ENCODE results near the gene C22orf23.
A peak's percentile ranks its signal among the peaks of the same experiment; 100 is the strongest.

Gene C22orf23

DNA sequence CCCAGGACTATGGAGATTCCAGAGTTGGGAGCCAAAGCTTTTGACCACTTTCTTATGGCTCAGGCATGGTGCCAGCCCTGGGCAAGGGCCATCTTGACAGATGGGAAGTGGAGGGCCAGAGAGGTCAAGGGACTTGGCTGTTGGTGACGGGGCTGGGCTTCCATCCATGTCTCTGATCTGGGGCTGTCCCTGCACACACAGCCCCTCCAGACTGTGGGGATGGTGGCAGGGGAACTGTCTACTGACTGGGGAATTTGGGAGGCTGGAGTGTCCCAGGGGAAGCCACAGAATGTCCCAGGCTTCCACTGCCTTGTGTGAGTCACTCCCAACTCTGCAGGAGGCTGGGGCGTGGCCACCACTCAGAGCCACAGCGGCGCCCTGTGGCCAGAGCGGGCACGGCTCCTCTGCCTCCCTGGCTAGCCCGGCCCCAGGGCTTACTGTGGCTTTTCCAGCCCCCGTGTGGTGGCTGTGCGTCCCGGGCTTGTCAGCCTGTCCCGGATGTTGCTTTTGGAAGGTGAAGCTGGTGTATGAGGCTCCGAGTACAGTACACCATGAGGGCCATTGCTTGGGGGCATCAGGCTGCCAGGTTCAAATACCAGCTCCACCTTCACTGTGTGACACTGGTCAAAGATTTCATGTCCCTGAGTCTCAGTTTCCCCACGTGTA is 19.6 kb downstream of the C22orf23 start:
- H3K4me3 ChIP-seq (ENCODE audit: low read depth, low read length) = no peak overlapping the region
- H3K4me2 ChIP-seq (ENCODE audit: low read length) = no peak overlapping the region
- H3K27me3 ChIP-seq (ENCODE audit: control insufficient read depth, insufficient read depth, low read length) = no peaks in the 10 kb centered on the region
- TF ChIP-seq, protein P1, sequence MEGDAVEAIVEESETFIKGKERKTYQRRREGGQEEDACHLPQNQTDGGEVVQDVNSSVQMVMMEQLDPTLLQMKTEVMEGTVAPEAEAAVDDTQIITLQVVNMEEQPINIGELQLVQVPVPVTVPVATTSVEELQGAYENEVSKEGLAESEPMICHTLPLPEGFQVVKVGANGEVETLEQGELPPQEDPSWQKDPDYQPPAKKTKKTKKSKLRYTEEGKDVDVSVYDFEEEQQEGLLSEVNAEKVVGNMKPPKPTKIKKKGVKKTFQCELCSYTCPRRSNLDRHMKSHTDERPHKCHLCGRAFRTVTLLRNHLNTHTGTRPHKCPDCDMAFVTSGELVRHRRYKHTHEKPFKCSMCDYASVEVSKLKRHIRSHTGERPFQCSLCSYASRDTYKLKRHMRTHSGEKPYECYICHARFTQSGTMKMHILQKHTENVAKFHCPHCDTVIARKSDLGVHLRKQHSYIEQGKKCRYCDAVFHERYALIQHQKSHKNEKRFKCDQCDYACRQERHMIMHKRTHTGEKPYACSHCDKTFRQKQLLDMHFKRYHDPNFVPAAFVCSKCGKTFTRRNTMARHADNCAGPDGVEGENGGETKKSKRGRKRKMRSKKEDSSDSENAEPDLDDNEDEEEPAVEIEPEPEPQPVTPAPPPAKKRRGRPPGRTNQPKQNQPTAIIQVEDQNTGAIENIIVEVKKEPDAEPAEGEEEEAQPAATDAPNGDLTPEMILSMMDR (IDR thresholded peaks at IDR 0.05) = peak; percentile 83
- no peaks in the 10 kb centered on the region for H3K79me2 ChIP-seq
- H3K9me3 ChIP-seq (ENCODE audit: control insufficient read depth, low read length) = no peaks in the 10 kb centered on the region
- no peak overlapping the region for H3K9ac ChIP-seq
- H3K27ac ChIP-seq = peak overlapping the region; percentile 41
- H3K36me3 ChIP-seq (ENCODE audit: control insufficient read depth, insufficient read depth, low read length) = no peaks in the 10 kb centered on the region
- no peak overlapping the region for H2AFZ ChIP-seq
- peaks cover 11% of the 10 kb centered on the region for H3K4me1 ChIP-seq

DNA sequence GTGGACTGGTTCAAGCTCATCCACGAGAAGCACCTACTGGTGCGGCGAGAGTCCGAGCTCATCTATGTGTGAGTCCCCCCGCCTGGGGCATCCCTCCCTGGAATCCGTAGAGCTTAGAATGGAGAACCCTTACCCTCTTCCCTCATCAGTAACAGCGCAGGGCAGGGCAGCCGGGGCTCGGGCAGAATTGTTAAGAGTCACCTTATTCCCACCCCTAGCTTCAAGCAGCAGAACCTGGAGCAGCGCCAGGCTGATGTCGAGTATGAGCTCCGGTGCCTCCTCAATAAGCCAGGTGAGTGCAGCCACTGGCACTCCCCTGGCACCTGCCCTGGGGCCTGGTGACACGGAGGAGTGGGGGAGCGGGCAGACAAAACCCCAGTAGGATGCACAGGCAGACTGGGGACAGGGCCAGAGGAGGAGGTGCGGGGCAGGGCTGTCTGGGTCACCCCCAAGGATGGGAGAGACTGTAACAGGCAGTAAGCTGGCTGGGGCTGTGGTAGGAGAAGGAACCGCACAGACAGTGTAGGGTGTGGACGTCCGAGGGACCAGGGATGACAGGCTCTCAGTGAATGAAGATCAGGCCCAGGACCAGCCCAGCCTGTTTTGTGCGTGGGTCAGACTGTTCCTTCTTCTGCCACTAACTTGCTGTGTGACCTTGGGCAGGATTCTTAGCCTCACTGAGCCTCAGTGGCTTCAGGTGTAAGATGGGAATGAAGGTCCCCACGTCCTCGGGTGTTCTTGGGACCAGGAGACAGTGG is 20.4 kb downstream of the C22orf23 start:
- Histone ChIP-seq H3K36me3 (ENCODE audit: control insufficient read depth, insufficient read depth, low read length) (no peaks in the 10 kb centered on the region), H3K4me3 (ENCODE audit: low read depth, low read length) (no peak overlapping the region), H3K27ac (peak overlapping the region; percentile 41), H3K9me3 (ENCODE audit: control insufficient read depth, low read length) (no peaks in the 10 kb centered on the region), H3K4me1 (peaks cover 11% of the 10 kb centered on the region), H3K27me3 (ENCODE audit: control insufficient read depth, insufficient read depth, low read length) (no peaks in the 10 kb centered on the region), H3K4me2 (ENCODE audit: low read length) (no peak overlapping the region), H3K79me2 (no peaks in the 10 kb centered on the region), H3K9ac (no peak overlapping the region), H2AFZ (no peak overlapping the region)
- TF ChIP-seq, protein P1 (IDR thresholded peaks at IDR 0.05) = no peak

DNA sequence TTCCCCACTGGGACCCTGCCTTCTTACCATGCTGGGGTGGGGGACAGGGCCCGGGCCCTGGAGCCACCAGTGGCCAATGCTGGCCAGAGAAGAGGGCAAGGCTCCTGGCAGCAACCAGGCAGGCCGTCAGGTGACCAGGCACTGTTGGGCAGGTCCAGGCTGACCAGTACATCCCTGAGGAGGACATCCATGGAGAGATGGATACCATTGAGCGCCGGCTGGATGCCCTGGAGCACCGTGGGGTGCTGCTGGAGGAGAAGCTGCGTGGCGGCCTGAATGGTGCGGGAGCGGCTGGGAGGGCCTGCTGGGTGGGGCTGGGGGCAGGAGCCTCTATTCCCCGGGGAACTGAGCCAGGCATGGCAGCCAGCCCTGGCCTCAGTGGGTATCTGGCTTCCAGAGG is 21.0 kb downstream of the C22orf23 start:
- Histone ChIP-seq H3K27ac (no peak overlapping the region), H3K9me3 (ENCODE audit: control insufficient read depth, low read length) (no peaks in the 10 kb centered on the region), H3K4me1 (peaks cover 11% of the 10 kb centered on the region)

DNA sequence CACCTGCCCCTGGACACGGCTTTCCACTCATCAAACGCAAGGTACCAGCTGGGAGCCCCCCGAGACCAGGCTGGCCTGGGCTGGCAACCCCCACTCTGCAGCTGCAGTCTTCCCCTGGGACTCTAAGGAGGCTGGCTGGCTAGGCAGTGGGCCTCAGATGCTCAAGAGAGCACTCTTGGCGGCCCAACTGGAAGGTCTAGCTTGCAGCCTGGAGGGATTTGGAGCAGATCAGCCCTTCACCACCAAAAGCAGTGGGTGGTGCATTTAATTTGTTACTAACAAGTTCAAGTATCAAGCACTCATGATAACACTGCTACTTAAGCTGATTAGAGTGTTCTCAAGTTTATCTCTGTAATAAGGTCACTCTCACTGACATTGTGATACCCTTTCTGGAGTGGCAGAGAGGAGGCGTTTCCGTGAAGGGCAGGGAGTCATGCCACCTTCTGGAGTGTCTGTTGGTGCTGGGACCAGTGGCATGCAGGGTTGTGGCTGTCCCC is 21.5 kb downstream of the C22orf23 start:
- Histone ChIP-seq H3K9me3 (ENCODE audit: control insufficient read depth, low read length) (no peaks in the 10 kb centered on the region), H3K4me1 (peaks cover 11% of the 10 kb centered on the region), H3K4me2 (ENCODE audit: low read length) (no peak overlapping the region), H3K27ac (no peak overlapping the region), H3K9ac (no peak overlapping the region), H3K27me3 (ENCODE audit: control insufficient read depth, insufficient read depth, low read length) (no peaks in the 10 kb centered on the region), H2AFZ (no peak overlapping the region), H3K4me3 (ENCODE audit: low read depth, low read length) (no peak overlapping the region), H3K36me3 (ENCODE audit: control insufficient read depth, insufficient read depth, low read length) (no peaks in the 10 kb centered on the region), H3K79me2 (no peaks in the 10 kb centered on the region)
- TF ChIP-seq, protein P1 (IDR thresholded peaks at IDR 0.05) = no peak

More for the DNA sequence above, 21.0 kb downstream of the C22orf23 start:
- no peak overlapping the region for H2AFZ ChIP-seq
- no peak overlapping the region for H3K9ac ChIP-seq
- H3K36me3 ChIP-seq (ENCODE audit: control insufficient read depth, insufficient read depth, low read length) = no peaks in the 10 kb centered on the region
- no peaks in the 10 kb centered on the region for H3K79me2 ChIP-seq
- TF ChIP-seq, protein P1 (IDR thresholded peaks at IDR 0.05) = no peak
- no peak overlapping the region for H3K4me3 ChIP-seq (ENCODE audit: low read depth, low read length)
- no peaks in the 10 kb centered on the region for H3K27me3 ChIP-seq (ENCODE audit: control insufficient read depth, insufficient read depth, low read length)
- no peak overlapping the region for H3K4me2 ChIP-seq (ENCODE audit: low read length)
